ENCODE results near the gene IRF2BP2.

The IRF2BP2 gene

GRCh38 chr1:234586304-234586703 is 23.7 kb downstream of the IRF2BP2 start:
- H4K20me1 ChIP-seq (ENCODE audit: insufficient read depth, low read length): no peaks in the 10 kb centered on the region
- H3K9ac ChIP-seq (ENCODE audit: low read length): no peak overlapping the region
- no peaks in the 10 kb centered on the region for H3K36me3 ChIP-seq (replicated peaks; ENCODE audit: insufficient read depth, low read length)
- H3K4me2 ChIP-seq (ENCODE audit: low read depth, low read length): no peak overlapping the region
- H3F3A ChIP-seq (ENCODE audit: insufficient read depth, low read length): no peaks in the 10 kb centered on the region
- H3K9me2 ChIP-seq (replicated peaks; ENCODE audit: insufficient read depth, low read length): no peaks in the 10 kb centered on the region
- H3K79me2 ChIP-seq (ENCODE audit: low read length): no peaks in the 10 kb centered on the region
- TF ChIP-seq EZH2 (optimal IDR thresholded peaks at IDR 0.05; ENCODE audit: low read depth, low read length) (no peak), EZH2phosphoT487 (IDR thresholded peaks at IDR 0.05; ENCODE audit: low read length) (no peak), CTCF (IDR thresholded peaks at IDR 0.05; ENCODE audit: low read length) (no peak)
- no peaks in the 10 kb centered on the region for H3K27me3 ChIP-seq (replicated peaks; ENCODE audit: insufficient read depth, low read length)
- DNase-seq: no peak
- H2AFZ ChIP-seq (ENCODE audit: low read length): no peak overlapping the region
- H3K4me3 ChIP-seq (ENCODE audit: low read length): no peak overlapping the region
- H3K4me1 ChIP-seq (ENCODE audit: low read length): no peaks in the 10 kb centered on the region
- no peak overlapping the region for H3K27ac ChIP-seq (ENCODE audit: low read length)
- no peaks in the 10 kb centered on the region for H3K9me3 ChIP-seq (replicated peaks; ENCODE audit: insufficient read depth, low read length)

- Histone ChIP-seq H3K36me3 (replicated peaks; ENCODE audit: insufficient read depth, low read length) (no peaks in the 10 kb centered on the region), H2AFZ (ENCODE audit: low read length) (no peak overlapping the region), H3K9ac (ENCODE audit: low read length) (no peak overlapping the region), H3K79me2 (ENCODE audit: low read length) (no peaks in the 10 kb centered on the region), H3K4me2 (ENCODE audit: low read depth, low read length) (no peak overlapping the region), H3F3A (ENCODE audit: insufficient read depth, low read length) (no peaks in the 10 kb centered on the region), H3K9me2 (replicated peaks; ENCODE audit: insufficient read depth, low read length) (no peaks in the 10 kb centered on the region), H4K20me1 (ENCODE audit: insufficient read depth, low read length) (no peaks in the 10 kb centered on the region), H3K4me3 (ENCODE audit: low read length) (no peak overlapping the region), H3K27ac (ENCODE audit: low read length) (no peak overlapping the region), H3K27me3 (replicated peaks; ENCODE audit: insufficient read depth, low read length) (no peaks in the 10 kb centered on the region), H3K4me1 (ENCODE audit: low read length) (no peaks in the 10 kb centered on the region), H3K9me3 (replicated peaks; ENCODE audit: insufficient read depth, low read length) (no peaks in the 10 kb centered on the region)
- TF ChIP-seq EZH2 (optimal IDR thresholded peaks at IDR 0.05; ENCODE audit: low read depth, low read length) (no peak), CTCF (IDR thresholded peaks at IDR 0.05; ENCODE audit: low read length) (no peak), EZH2phosphoT487 (IDR thresholded peaks at IDR 0.05; ENCODE audit: low read length) (no peak)
- DNase-seq: no peak
These were observed 24.5 kb downstream of the IRF2BP2 start for GRCh38 chr1:234585330-234586055.

GRCh38 chr1:234584926-234585325 is 25.1 kb downstream of the IRF2BP2 start:
- Histone ChIP-seq H3F3A (ENCODE audit: insufficient read depth, low read length) (no peaks in the 10 kb centered on the region), H4K20me1 (ENCODE audit: insufficient read depth, low read length) (no peaks in the 10 kb centered on the region), H3K9ac (ENCODE audit: low read length) (no peak overlapping the region), H3K4me2 (ENCODE audit: low read depth, low read length) (no peak overlapping the region), H3K4me3 (ENCODE audit: low read length) (no peak overlapping the region), H3K36me3 (replicated peaks; ENCODE audit: insufficient read depth, low read length) (no peaks in the 10 kb centered on the region), H3K9me2 (replicated peaks; ENCODE audit: insufficient read depth, low read length) (no peaks in the 10 kb centered on the region), H3K27ac (ENCODE audit: low read length) (no peak overlapping the region), H3K4me1 (ENCODE audit: low read length) (no peaks in the 10 kb centered on the region), H3K79me2 (ENCODE audit: low read length) (no peaks in the 10 kb centered on the region), H3K27me3 (replicated peaks; ENCODE audit: insufficient read depth, low read length) (no peaks in the 10 kb centered on the region), H2AFZ (ENCODE audit: low read length) (no peak overlapping the region), H3K9me3 (replicated peaks; ENCODE audit: insufficient read depth, low read length) (no peaks in the 10 kb centered on the region)
- TF ChIP-seq EZH2 (optimal IDR thresholded peaks at IDR 0.05; ENCODE audit: low read depth, low read length): no peak
- TF ChIP-seq CTCF (IDR thresholded peaks at IDR 0.05; ENCODE audit: low read length): no peak
- no peak for TF ChIP-seq EZH2phosphoT487 (IDR thresholded peaks at IDR 0.05; ENCODE audit: low read length)
- no peak for DNase-seq
